Panc1 (cell line): Measurements from ENCODE around the gene PCGF3.

Experiments
- POLR2AphosphoS5 ChIP-seq: IDR thresholded peaks from 2 replicates; pipeline ENCODE4 v1.6.1; 2012; ENCODE audit warnings: mild to moderate bottlenecking, low read depth, low read length, moderate library complexity
- SIN3A ChIP-seq: IDR thresholded peaks from 2 replicates; pipeline ENCODE4 v1.6.1; 2012; ENCODE audit warnings: low read depth, mild to moderate bottlenecking, low read length, moderate library complexity, borderline replicate concordance; ENCODE audit not compliant: insufficient read depth
- TF ChIP-seq, protein P1 (sequence below): fragments of 450-650 bp; IDR thresholded peaks from 2 replicates; pipeline ENCODE4 v1.5.1; 2017; ENCODE audit warnings: mild to moderate bottlenecking
- TF ChIP-seq, protein P2 (sequence below), 2 experiments: IDR thresholded peaks; 2 replicates each; pipeline ENCODE4 v1.6.1; 2011 to 2012; ENCODE audit warnings: low read depth in 2 of 2, control low read depth in 1 of 2, low read length in 1 of 2, mild to moderate bottlenecking in 1 of 2, moderate library complexity in 1 of 2; ENCODE audit not compliant: insufficient read depth in 1 of 2

- TF ChIP-seq, protein P1, sequence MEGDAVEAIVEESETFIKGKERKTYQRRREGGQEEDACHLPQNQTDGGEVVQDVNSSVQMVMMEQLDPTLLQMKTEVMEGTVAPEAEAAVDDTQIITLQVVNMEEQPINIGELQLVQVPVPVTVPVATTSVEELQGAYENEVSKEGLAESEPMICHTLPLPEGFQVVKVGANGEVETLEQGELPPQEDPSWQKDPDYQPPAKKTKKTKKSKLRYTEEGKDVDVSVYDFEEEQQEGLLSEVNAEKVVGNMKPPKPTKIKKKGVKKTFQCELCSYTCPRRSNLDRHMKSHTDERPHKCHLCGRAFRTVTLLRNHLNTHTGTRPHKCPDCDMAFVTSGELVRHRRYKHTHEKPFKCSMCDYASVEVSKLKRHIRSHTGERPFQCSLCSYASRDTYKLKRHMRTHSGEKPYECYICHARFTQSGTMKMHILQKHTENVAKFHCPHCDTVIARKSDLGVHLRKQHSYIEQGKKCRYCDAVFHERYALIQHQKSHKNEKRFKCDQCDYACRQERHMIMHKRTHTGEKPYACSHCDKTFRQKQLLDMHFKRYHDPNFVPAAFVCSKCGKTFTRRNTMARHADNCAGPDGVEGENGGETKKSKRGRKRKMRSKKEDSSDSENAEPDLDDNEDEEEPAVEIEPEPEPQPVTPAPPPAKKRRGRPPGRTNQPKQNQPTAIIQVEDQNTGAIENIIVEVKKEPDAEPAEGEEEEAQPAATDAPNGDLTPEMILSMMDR, result no peak
- TF ChIP-seq POLR2AphosphoS5, result no peak
- TF ChIP-seq, protein P2, sequence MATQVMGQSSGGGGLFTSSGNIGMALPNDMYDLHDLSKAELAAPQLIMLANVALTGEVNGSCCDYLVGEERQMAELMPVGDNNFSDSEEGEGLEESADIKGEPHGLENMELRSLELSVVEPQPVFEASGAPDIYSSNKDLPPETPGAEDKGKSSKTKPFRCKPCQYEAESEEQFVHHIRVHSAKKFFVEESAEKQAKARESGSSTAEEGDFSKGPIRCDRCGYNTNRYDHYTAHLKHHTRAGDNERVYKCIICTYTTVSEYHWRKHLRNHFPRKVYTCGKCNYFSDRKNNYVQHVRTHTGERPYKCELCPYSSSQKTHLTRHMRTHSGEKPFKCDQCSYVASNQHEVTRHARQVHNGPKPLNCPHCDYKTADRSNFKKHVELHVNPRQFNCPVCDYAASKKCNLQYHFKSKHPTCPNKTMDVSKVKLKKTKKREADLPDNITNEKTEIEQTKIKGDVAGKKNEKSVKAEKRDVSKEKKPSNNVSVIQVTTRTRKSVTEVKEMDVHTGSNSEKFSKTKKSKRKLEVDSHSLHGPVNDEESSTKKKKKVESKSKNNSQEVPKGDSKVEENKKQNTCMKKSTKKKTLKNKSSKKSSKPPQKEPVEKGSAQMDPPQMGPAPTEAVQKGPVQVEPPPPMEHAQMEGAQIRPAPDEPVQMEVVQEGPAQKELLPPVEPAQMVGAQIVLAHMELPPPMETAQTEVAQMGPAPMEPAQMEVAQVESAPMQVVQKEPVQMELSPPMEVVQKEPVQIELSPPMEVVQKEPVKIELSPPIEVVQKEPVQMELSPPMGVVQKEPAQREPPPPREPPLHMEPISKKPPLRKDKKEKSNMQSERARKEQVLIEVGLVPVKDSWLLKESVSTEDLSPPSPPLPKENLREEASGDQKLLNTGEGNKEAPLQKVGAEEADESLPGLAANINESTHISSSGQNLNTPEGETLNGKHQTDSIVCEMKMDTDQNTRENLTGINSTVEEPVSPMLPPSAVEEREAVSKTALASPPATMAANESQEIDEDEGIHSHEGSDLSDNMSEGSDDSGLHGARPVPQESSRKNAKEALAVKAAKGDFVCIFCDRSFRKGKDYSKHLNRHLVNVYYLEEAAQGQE (IDR thresholded peaks at IDR 0.05; ENCODE audit: insufficient read depth in 1 of 2, low read depth in 2 of 2, low read length in 1 of 2), result no peak
- no peak for TF ChIP-seq SIN3A
These were observed 81.2 kb downstream of the PCGF3 start for GRCh38 chr4:786861-787300.
